HCT116 (cell line): Measurements from ENCODE around the gene RAB40C.

Experiments used
- REST ChIP-seq: IDR thresholded peaks from 2 replicates; pipeline ENCODE4 v1.6.1; 2012; ENCODE audit warnings: low read depth
- SIN3A ChIP-seq: IDR thresholded peaks from 2 replicates; pipeline ENCODE4 v1.6.1; 2012; ENCODE audit warnings: low read depth
- TF ChIP-seq, protein P1 (sequence below), 3 experiments: fragments of 200-600 bp in 1 of 3; sonication (generic) in 1 of 3; IDR thresholded peaks in 2 of 3; conservative IDR thresholded peaks in 1 of 3; 2 replicates each; pipeline ENCODE4 v1.5.1; 2012 to 2017; ENCODE audit warnings: low read depth in 2 of 3, low read length in 2 of 3, antibody characterized with exemption in 1 of 3, borderline replicate concordance in 1 of 3, control low read depth in 1 of 3, mild to moderate bottlenecking in 1 of 3, mixed read lengths in 1 of 3, mixed run types in 1 of 3, moderate library complexity in 1 of 3; ENCODE audit not compliant: insufficient read depth in 1 of 3

GRCh38 chr16:624526-625070 is 34.7 kb downstream of the RAB40C start:
- TF ChIP-seq REST (no peak), SIN3A (no peak)
- TF ChIP-seq, protein P1, sequence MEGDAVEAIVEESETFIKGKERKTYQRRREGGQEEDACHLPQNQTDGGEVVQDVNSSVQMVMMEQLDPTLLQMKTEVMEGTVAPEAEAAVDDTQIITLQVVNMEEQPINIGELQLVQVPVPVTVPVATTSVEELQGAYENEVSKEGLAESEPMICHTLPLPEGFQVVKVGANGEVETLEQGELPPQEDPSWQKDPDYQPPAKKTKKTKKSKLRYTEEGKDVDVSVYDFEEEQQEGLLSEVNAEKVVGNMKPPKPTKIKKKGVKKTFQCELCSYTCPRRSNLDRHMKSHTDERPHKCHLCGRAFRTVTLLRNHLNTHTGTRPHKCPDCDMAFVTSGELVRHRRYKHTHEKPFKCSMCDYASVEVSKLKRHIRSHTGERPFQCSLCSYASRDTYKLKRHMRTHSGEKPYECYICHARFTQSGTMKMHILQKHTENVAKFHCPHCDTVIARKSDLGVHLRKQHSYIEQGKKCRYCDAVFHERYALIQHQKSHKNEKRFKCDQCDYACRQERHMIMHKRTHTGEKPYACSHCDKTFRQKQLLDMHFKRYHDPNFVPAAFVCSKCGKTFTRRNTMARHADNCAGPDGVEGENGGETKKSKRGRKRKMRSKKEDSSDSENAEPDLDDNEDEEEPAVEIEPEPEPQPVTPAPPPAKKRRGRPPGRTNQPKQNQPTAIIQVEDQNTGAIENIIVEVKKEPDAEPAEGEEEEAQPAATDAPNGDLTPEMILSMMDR (IDR thresholded peaks at IDR 0.05 in 2 of 3, conservative IDR thresholded peaks at IDR 0.05 in 1 of 3; ENCODE audit: borderline replicate concordance in 1 of 3, insufficient read depth in 1 of 3, low read depth in 2 of 3, low read length in 2 of 3), result no peak
